Large intestine (tissue), 3 donors: ENCODE results near the gene TMEM132D. TPM values are rescaled to one million over a fixed set of nuclear protein-coding genes. Genes with fewer than 3 reads are reported as not detected.

Experiments used
- DNase-seq, 2 donors: peaks; one replicate each; pipeline versions ENCODE4 v3.0.0 to v3.0.0-alpha.2; 2013
- H3K27ac ChIP-seq: one replicate; pipeline ENCODE4 v1.5.1; 2013; ENCODE audit warnings: low read length
- H3K27me3 ChIP-seq: 2 replicates; pipeline ENCODE4 v1.6.1; 2013; ENCODE audit warnings: low read length; ENCODE audit not compliant: control insufficient read depth, insufficient read depth
- H3K36me3 ChIP-seq: 2 replicates; pipeline ENCODE4 v1.6.1; 2013; ENCODE audit warnings: low read length; ENCODE audit not compliant: control insufficient read depth, insufficient read depth
- H3K4me1 ChIP-seq: one replicate; pipeline ENCODE4 v1.6.1; 2013; ENCODE audit warnings: low read length; ENCODE audit not compliant: control insufficient read depth, insufficient read depth
- H3K4me3 ChIP-seq: one replicate; pipeline ENCODE4 v1.5.1; 2013; ENCODE audit warnings: low read length
- H3K9me3 ChIP-seq: one replicate; pipeline ENCODE4 v1.6.1; 2013; ENCODE audit warnings: mild to moderate bottlenecking, low read depth, low read length, moderate library complexity; ENCODE audit not compliant: control insufficient read depth
- WGBS: methylation state at CpG from one replicate; pipeline ENCODE4 v1.1.5; 2013; ENCODE audit warnings: low lambda C conversion rate; ENCODE audit not compliant: insufficient coverage; 5-methylcytosine and 5-hydroxymethylcytosine counted together
- polyA plus RNA-seq: library from polyadenylated mRNA; unstranded; fragments of 120-200 nt; gene quantifications from one replicate; pipeline ENCODE4 v1.2.1, GENCODE V29; 2013

The TMEM132D gene
- polyA plus RNA-seq, 1 donor = 0.55 TPM

DNA sequence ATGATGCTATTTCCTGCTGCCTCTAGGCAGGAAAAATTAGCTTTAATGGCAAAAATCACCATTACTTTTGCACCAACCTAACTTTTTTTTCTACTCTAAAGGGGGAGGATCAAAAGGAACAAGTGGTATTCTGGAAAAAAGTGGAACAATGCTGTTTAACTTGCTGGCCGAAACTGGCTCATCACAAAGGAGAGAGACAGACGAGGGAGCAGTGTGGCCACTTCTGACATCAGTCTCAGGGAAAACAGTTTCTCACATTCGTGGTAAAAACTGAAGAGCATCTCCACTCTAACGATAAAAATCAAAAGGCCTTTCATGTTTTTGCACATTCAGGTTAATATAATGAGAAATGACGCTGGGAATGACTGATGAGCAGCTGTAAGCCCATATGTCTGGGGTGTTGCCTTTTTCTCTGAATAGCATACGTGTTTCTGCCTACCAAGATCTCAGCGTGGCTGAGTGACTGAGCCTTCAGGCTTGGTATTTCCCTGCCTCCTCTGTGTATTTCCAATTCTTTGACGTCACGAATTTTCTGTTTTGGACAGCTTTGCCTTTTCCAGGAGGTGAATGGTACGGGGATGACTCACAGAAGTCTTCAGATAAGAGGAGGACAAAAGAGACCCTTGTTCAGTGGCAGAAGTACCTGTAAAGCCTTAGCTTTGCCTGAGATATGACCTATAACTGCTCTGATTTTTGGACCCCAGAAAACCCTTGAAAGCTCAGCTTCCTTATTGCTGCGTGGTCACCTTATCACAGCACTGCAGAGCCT lies 691.8 kb downstream of the TMEM132D start:
- Histone ChIP-seq H3K9me3 (no peaks in the 10 kb centered on the region), H3K27me3 (no peaks in the 10 kb centered on the region), H3K4me1 (peaks cover 17% of the 10 kb centered on the region), H3K36me3 (no peaks in the 10 kb centered on the region), H3K27ac (peak overlapping the region; percentile 69), H3K4me3 (no peak overlapping the region)
- WGBS = 67% methylated on average over 2 of the region's 11 CpGs
- peak; percentile 70 to 89 for DNase-seq

- Histone ChIP-seq H3K27ac (no peak overlapping the region), H3K4me1 (peaks cover 17% of the 10 kb centered on the region), H3K9me3 (no peaks in the 10 kb centered on the region), H3K4me3 (no peak overlapping the region), H3K27me3 (no peaks in the 10 kb centered on the region), H3K36me3 (no peaks in the 10 kb centered on the region)
- 83% methylated on average over 1 of the region's 9 CpGs for WGBS
- no peak for DNase-seq
Observed at GRCh38 chr12:129208566-129208965, 695.3 kb downstream of the TMEM132D start.

- no peak for DNase-seq
- H3K27me3 ChIP-seq = no peaks in the 10 kb centered on the region
- H3K4me1 ChIP-seq = peaks cover 7% of the 10 kb centered on the region
- no peaks in the 10 kb centered on the region for H3K9me3 ChIP-seq
- no peak overlapping the region for H3K27ac ChIP-seq
- 80% methylated on average over 5 of the region's 9 CpGs for WGBS
- no peak overlapping the region for H3K4me3 ChIP-seq
- H3K36me3 ChIP-seq = no peaks in the 10 kb centered on the region
Observed at GRCh38 chr12:129207084-129207483, 696.7 kb downstream of the TMEM132D start.

GRCh38 chr12:129203456-129203855 lies 700.4 kb downstream of the TMEM132D start:
- no peak for DNase-seq
- WGBS = no CpG with 5 or more reads among the region's 2 CpGs
- Histone ChIP-seq H3K27ac (no peak overlapping the region), H3K4me1 (no peaks in the 10 kb centered on the region), H3K27me3 (no peaks in the 10 kb centered on the region), H3K36me3 (no peaks in the 10 kb centered on the region), H3K9me3 (no peaks in the 10 kb centered on the region), H3K4me3 (no peak overlapping the region)

- H3K36me3 ChIP-seq = no peaks in the 10 kb centered on the region
- no peak for DNase-seq
- no peak overlapping the region for H3K27ac ChIP-seq
- H3K9me3 ChIP-seq = no peaks in the 10 kb centered on the region
- no CpG with 5 or more reads among the region's 6 CpGs for WGBS
- H3K4me3 ChIP-seq = no peak overlapping the region
- H3K27me3 ChIP-seq = no peaks in the 10 kb centered on the region
- H3K4me1 ChIP-seq = no peaks in the 10 kb centered on the region
Observed at GRCh38 chr12:129202109-129202814, 701.6 kb downstream of the TMEM132D start.

DNA sequence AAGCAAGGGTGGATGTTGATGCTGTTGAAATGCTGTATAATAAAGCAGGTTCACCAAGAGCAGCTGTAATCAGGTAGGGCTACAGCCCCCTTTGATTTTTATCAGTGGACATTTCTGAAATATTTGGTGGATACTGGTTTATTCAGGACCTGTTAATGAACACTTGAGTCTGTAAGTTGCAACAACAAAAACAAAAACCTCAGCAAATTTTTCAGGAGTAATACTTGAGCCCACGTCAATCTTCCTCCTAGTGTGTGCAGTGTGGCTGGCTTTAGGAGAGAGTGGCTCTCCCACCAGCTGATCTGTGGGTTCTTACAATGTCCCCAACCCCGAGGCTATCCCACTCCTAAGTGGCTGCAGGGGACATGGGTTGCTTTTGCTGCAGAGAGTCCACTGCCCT lies 702.8 kb downstream of the TMEM132D start:
- no CpG with 5 or more reads among the region's 2 CpGs for WGBS
- no peak for DNase-seq
- Histone ChIP-seq H3K36me3 (no peaks in the 10 kb centered on the region), H3K4me3 (no peak overlapping the region), H3K27ac (no peak overlapping the region), H3K4me1 (no peaks in the 10 kb centered on the region), H3K27me3 (no peaks in the 10 kb centered on the region), H3K9me3 (no peaks in the 10 kb centered on the region)

DNA sequence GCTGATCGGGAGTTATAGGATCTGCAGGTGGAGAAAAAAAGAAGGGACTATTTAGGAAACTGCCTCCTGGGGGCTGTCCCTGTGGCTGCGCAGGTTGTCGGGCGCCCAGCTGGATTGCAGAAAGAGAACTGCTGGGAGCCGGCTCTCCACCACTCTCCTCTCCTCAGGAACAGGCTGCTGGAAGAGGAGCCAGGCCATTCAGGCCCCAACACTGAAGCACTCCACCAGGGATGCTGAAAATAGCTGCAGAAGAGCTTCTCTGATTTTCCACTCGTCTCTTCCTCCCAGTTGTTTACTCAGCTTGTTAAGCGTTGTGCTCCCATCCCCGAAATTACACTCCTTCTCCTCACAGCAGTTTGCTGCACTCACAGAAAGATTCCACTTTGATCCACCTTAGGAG lies 703.2 kb downstream of the TMEM132D start:
- no peak for DNase-seq
- Histone ChIP-seq H3K4me3 (no peak overlapping the region), H3K27ac (no peak overlapping the region), H3K36me3 (no peaks in the 10 kb centered on the region), H3K27me3 (no peaks in the 10 kb centered on the region), H3K4me1 (no peaks in the 10 kb centered on the region), H3K9me3 (no peaks in the 10 kb centered on the region)
- WGBS = no CpG with 5 or more reads among the region's 8 CpGs

- H3K36me3 ChIP-seq = no peaks in the 10 kb centered on the region
- no peak overlapping the region for H3K4me3 ChIP-seq
- H3K9me3 ChIP-seq = no peaks in the 10 kb centered on the region
- WGBS = no CpG with 5 or more reads among the region's 3 CpGs
- no peak for DNase-seq
- no peaks in the 10 kb centered on the region for H3K4me1 ChIP-seq
- H3K27me3 ChIP-seq = no peaks in the 10 kb centered on the region
- no peak overlapping the region for H3K27ac ChIP-seq
Observed at GRCh38 chr12:129196927-129197326, 706.9 kb downstream of the TMEM132D start.

GRCh38 chr12:129195081-129195480 lies 708.7 kb downstream of the TMEM132D start:
- Histone ChIP-seq H3K36me3 (no peaks in the 10 kb centered on the region), H3K27ac (no peak overlapping the region), H3K27me3 (no peaks in the 10 kb centered on the region), H3K9me3 (no peaks in the 10 kb centered on the region), H3K4me1 (no peaks in the 10 kb centered on the region), H3K4me3 (no peak overlapping the region)
- DNase-seq = no peak
- no CpG with 5 or more reads among the region's 2 CpGs for WGBS

GRCh38 chr12:129193263-129193871 lies 710.5 kb downstream of the TMEM132D start:
- H3K4me3 ChIP-seq = no peak overlapping the region
- no peaks in the 10 kb centered on the region for H3K36me3 ChIP-seq
- no peaks in the 10 kb centered on the region for H3K27me3 ChIP-seq
- no peak overlapping the region for H3K27ac ChIP-seq
- no peaks in the 10 kb centered on the region for H3K4me1 ChIP-seq
- DNase-seq = no peak
- WGBS = 40% methylated on average over 1 of the region's 4 CpGs
- H3K9me3 ChIP-seq = no peaks in the 10 kb centered on the region
